ENCODE results near the gene EMCN.

- TF ChIP-seq KLF16 (IDR thresholded peaks at IDR 0.05) (no peak), NR0B1 (IDR thresholded peaks at IDR 0.05; ENCODE audit: partially characterized antibody) (no peak), POLR2A (conservative IDR thresholded peaks at IDR 0.05) (no peak), SREBF1 (IDR thresholded peaks at IDR 0.05; ENCODE audit: borderline replicate concordance, low read depth, low read length) (no peak), ARID2 (IDR thresholded peaks at IDR 0.05) (no peak), PHF20 (IDR thresholded peaks at IDR 0.05; ENCODE audit: partially characterized antibody) (no peak), SIN3A (IDR thresholded peaks at IDR 0.05; ENCODE audit: borderline replicate concordance in 2 of 2, control insufficient read depth in 1 of 2, low read depth in 2 of 2, low read length in 2 of 2) (no peak), DMBX1 (CRISPR knock-in tag; IDR thresholded peaks at IDR 0.05; ENCODE audit: borderline replicate concordance) (no peak), KLF1 (tag; IDR thresholded peaks at IDR 0.05) (no peak), STAT5B (CRISPR knock-in tag; IDR thresholded peaks at IDR 0.05) (no peak), CHAMP1 (IDR thresholded peaks at IDR 0.05) (no peak), CBX3 (IDR thresholded peaks at IDR 0.05; ENCODE audit: borderline replicate concordance in 1 of 2, low read length in 2 of 2) (no peak)
- TF ChIP-seq, protein P1, sequence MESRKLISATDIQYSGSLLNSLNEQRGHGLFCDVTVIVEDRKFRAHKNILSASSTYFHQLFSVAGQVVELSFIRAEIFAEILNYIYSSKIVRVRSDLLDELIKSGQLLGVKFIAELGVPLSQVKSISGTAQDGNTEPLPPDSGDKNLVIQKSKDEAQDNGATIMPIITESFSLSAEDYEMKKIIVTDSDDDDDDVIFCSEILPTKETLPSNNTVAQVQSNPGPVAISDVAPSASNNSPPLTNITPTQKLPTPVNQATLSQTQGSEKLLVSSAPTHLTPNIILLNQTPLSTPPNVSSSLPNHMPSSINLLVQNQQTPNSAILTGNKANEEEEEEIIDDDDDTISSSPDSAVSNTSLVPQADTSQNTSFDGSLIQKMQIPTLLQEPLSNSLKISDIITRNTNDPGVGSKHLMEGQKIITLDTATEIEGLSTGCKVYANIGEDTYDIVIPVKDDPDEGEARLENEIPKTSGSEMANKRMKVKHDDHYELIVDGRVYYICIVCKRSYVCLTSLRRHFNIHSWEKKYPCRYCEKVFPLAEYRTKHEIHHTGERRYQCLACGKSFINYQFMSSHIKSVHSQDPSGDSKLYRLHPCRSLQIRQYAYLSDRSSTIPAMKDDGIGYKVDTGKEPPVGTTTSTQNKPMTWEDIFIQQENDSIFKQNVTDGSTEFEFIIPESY (CRISPR knock-in tag; IDR thresholded peaks at IDR 0.05), result no peak
- TF ChIP-seq, protein P2, sequence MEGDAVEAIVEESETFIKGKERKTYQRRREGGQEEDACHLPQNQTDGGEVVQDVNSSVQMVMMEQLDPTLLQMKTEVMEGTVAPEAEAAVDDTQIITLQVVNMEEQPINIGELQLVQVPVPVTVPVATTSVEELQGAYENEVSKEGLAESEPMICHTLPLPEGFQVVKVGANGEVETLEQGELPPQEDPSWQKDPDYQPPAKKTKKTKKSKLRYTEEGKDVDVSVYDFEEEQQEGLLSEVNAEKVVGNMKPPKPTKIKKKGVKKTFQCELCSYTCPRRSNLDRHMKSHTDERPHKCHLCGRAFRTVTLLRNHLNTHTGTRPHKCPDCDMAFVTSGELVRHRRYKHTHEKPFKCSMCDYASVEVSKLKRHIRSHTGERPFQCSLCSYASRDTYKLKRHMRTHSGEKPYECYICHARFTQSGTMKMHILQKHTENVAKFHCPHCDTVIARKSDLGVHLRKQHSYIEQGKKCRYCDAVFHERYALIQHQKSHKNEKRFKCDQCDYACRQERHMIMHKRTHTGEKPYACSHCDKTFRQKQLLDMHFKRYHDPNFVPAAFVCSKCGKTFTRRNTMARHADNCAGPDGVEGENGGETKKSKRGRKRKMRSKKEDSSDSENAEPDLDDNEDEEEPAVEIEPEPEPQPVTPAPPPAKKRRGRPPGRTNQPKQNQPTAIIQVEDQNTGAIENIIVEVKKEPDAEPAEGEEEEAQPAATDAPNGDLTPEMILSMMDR (IDR thresholded peaks at IDR 0.05 in 2 of 3, conservative IDR thresholded peaks at IDR 0.05 in 1 of 3; ENCODE audit: insufficient read depth in 2 of 3, low read depth in 1 of 3, low read length in 3 of 3), result no peak
Measured at GRCh38 chr4:100511896-100512295, 5.9 kb downstream of the EMCN start.

Measured in K562 (cell line).